ENCODE data around the gene TMED5. TPM values are rescaled to one million over a fixed set of nuclear protein-coding genes. Genes with fewer than 3 reads are reported as not detected.

TMED5 gene
- total RNA-seq, 4 donors from 2014 or later: 23.9 to 34.4 (median 26.9) TPM

DNA sequence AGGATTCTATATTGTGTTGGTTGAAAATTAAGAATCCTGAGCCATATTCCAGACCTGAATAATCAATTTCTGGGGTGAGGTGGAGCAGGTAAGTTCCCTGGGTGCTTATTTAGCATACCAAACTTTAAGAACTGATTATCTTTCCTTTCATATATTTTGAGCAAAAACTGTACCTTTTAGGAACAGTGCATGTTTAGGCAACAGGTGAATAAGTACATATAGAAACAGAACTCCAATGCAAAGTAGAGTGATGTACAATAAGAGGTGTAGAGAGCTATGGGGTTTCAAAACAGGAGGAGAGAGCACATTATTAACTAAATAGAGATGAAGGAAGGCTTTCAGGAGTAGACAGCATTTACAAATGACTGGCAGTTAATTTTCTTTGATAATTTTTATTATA, 28.7 kb downstream of the TMED5 start:
- TF ChIP-seq POLR2A (IDR thresholded peaks at IDR 0.05): no peak
- TF ChIP-seq, protein P1, sequence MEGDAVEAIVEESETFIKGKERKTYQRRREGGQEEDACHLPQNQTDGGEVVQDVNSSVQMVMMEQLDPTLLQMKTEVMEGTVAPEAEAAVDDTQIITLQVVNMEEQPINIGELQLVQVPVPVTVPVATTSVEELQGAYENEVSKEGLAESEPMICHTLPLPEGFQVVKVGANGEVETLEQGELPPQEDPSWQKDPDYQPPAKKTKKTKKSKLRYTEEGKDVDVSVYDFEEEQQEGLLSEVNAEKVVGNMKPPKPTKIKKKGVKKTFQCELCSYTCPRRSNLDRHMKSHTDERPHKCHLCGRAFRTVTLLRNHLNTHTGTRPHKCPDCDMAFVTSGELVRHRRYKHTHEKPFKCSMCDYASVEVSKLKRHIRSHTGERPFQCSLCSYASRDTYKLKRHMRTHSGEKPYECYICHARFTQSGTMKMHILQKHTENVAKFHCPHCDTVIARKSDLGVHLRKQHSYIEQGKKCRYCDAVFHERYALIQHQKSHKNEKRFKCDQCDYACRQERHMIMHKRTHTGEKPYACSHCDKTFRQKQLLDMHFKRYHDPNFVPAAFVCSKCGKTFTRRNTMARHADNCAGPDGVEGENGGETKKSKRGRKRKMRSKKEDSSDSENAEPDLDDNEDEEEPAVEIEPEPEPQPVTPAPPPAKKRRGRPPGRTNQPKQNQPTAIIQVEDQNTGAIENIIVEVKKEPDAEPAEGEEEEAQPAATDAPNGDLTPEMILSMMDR (IDR thresholded peaks at IDR 0.05): no peak
- no peak for DNase-seq (ENCODE audit: low spot score in 2 of 2)
- intact Hi-C loops (cut with DNase I; ENCODE audit: low total_unique reads): no loop called here
- no peak overlapping the region for H3K4me3 ChIP-seq (ENCODE audit: low read depth, poor library complexity, severe bottlenecking)

DNA sequence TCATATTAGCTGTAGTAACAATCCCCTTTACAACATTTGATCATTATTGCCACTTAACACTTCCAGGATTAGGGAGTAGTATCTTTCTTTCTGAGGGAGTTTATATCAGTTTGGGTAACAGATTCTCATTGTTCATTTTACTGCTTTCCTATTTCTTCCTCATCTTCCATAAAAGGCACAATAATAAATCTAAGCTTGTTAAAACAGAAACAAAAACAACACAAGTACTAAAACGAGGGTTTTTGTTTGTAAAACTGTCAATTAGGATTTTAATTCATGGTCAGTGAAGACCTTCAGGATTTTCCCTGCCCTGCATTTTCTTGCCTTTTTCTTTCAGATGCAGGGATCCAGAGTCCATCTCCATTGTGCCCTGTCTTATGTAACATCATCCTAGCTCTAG, 29.5 kb downstream of the TMED5 start:
- WGBS, 2 donors: 30 to 43% methylated on average over 1 of the region's 1 CpG
- DNase-seq (ENCODE audit: low spot score in 2 of 2): no peak
- TF ChIP-seq, protein P1 (IDR thresholded peaks at IDR 0.05): no peak
- TF ChIP-seq POLR2A (IDR thresholded peaks at IDR 0.05): no peak
- intact Hi-C loops (cut with DNase I; ENCODE audit: low total_unique reads): no loop called here
- no peak overlapping the region for H3K4me3 ChIP-seq (ENCODE audit: low read depth, poor library complexity, severe bottlenecking)

DNA sequence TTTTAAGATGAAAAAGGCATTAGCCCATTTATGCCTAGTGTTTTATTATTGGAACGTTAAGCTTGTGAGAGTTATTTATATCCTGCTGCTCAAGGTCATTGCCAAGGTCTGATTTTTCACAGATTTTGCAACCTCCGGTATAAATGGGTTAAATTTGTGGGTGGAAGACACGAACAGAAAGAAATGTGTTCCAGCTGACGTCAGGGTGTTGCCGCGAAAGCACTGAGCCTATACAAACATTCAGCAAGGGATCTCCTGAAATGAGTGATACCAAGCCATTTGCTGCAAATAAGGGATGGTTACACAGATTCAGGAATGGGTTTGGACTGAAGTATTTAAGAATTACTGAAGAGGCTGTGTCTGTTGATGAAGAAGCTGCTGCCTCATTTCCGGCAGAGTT, 32.2 kb downstream of the TMED5 start:
- WGBS, 2 donors: 55 to 57% methylated on average over 7 of the region's 7 CpGs
- no peak for TF ChIP-seq POLR2A (IDR thresholded peaks at IDR 0.05)
- TF ChIP-seq, protein P1 (IDR thresholded peaks at IDR 0.05): no peak
- DNase-seq (ENCODE audit: low spot score in 2 of 2): no peak
- intact Hi-C loops (cut with DNase I; ENCODE audit: low total_unique reads): no loop called here
- H3K4me3 ChIP-seq (ENCODE audit: low read depth, poor library complexity, severe bottlenecking): no peak overlapping the region

DNA sequence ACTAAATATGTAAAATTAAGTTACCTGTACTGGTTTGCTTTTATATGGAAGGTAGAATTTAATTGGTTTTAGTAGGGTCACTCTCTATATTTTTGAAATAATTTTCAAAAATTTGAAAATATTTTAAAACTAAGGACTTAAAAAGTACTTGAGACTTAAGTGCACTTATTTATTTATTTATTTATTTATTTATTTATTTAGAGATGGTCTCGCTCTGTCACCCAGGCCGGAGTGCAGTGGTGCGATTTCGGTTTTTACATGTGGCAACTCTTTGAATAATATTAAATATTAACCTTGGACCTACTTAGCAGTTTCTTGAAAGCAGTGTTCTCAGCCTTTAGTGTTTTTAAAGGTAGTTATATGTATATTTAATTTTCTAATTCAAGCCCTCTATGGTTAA, 36.4 kb downstream of the TMED5 start:
- no peak for DNase-seq (ENCODE audit: low spot score in 2 of 2)
- no peak overlapping the region for H3K4me3 ChIP-seq (ENCODE audit: low read depth, poor library complexity, severe bottlenecking)
- WGBS, 2 donors: 98% methylated on average over 4 of the region's 4 CpGs
- no peak for TF ChIP-seq POLR2A (IDR thresholded peaks at IDR 0.05)
- TF ChIP-seq, protein P1 (IDR thresholded peaks at IDR 0.05): no peak
- intact Hi-C loops (cut with DNase I; ENCODE audit: low total_unique reads): no loop called here

DNA sequence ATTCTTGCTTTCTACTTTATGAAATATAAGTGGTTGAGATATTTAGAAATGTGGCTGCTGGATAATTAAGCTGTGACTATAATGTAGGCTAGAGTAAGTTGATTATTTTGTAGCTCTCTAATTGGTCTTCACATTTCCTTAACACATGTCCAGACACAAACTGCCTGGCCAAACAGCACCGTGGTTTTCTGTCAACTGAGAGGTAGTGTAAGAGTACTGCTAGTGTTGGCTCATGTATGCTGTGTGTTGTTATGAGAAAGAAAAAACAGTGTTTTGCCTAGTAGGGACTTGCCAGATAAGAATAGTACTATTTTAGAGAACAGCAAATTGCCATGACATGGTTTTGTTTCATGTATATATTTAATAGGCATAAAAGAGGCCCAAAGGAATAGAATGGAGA, 37.1 kb downstream of the TMED5 start:
- TF ChIP-seq POLR2A (IDR thresholded peaks at IDR 0.05): no peak
- TF ChIP-seq, protein P1 (IDR thresholded peaks at IDR 0.05): no peak
- no peak for DNase-seq (ENCODE audit: low spot score in 2 of 2)
- WGBS, 2 donors: 33 to 37% methylated on average over 1 of the region's 1 CpG
- no peak overlapping the region for H3K4me3 ChIP-seq (ENCODE audit: low read depth, poor library complexity, severe bottlenecking)
- intact Hi-C loops (cut with DNase I; ENCODE audit: low total_unique reads): no loop called here

DNA sequence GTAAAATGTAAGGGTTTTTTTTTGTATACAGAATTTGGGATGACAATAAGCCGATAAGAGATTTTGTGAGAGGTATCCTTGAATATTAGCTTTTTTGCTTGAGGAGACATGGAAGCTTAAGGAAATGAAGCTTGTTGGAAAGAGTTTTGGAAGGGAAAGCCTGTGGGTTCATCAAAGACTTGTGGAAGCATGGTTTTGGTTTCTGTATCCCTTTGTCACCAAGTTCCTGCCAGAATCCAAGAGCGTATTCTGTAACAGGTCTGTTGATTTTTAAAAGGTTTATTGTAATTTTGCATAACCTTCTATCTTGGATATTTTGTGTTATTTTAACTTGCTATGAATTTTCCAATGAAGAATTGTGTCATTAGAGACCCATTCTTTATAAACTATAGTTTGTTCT, 38.1 kb downstream of the TMED5 start:
- 84 to 85% methylated on average over 2 of the region's 2 CpGs for WGBS, 2 donors
- intact Hi-C loops (cut with DNase I; ENCODE audit: low total_unique reads): no loop called here
- TF ChIP-seq, protein P1 (IDR thresholded peaks at IDR 0.05): no peak
- TF ChIP-seq POLR2A (IDR thresholded peaks at IDR 0.05): no peak
- DNase-seq (ENCODE audit: low spot score in 2 of 2): no peak
- no peak overlapping the region for H3K4me3 ChIP-seq (ENCODE audit: low read depth, poor library complexity, severe bottlenecking)
